H9 (cell line): Measurements from ENCODE around the gene AGO3. TPM values are rescaled to one million over a fixed set of nuclear protein-coding genes. Genes with fewer than 3 reads are reported as not detected.

Source experiments
- DNase-seq: peaks from one replicate; pipeline ENCODE4 v3.0.0-alpha.2; 2017
- H2AFZ ChIP-seq: one replicate; pipeline ENCODE4 v1.6.1; 2013; ENCODE audit warnings: mild to moderate bottlenecking, low read length, control low read depth, moderate library complexity
- H2AK5ac ChIP-seq: 2 replicates; pipeline ENCODE4 v1.6.1; 2013; ENCODE audit warnings: low read length, control low read depth, mixed read lengths; ENCODE audit not compliant: insufficient read length
- H2BK120ac ChIP-seq: one replicate; pipeline ENCODE4 v1.6.1; 2013; ENCODE audit warnings: low read depth, mild to moderate bottlenecking, low read length, control low read depth, inconsistent platforms; ENCODE audit not compliant: poor library complexity, severe bottlenecking
- H2BK12ac ChIP-seq: 2 replicates; pipeline ENCODE4 v1.6.1; 2013; ENCODE audit warnings: low read length, control low read depth, mixed read lengths, low read depth; ENCODE audit not compliant: insufficient read length
- H2BK15ac ChIP-seq: 2 replicates; pipeline ENCODE4 v1.6.1; 2013; ENCODE audit warnings: low read depth, low read length, control low read depth
- H2BK20ac ChIP-seq: one replicate; pipeline ENCODE4 v1.6.1; 2013; ENCODE audit warnings: low read depth, mild to moderate bottlenecking, low read length, control low read depth, inconsistent platforms; ENCODE audit not compliant: poor library complexity, severe bottlenecking
- H2BK5ac ChIP-seq: 2 replicates; pipeline ENCODE4 v1.6.1; 2013; ENCODE audit warnings: low read length, control low read depth, mixed read lengths; ENCODE audit not compliant: insufficient read length
- H3K14ac ChIP-seq: 2 replicates; pipeline ENCODE4 v1.6.1; 2013; ENCODE audit warnings: low read length, control low read depth; ENCODE audit not compliant: insufficient read depth
- H3K18ac ChIP-seq: 2 replicates; pipeline ENCODE4 v1.6.1; 2013; ENCODE audit warnings: low read depth, mild to moderate bottlenecking, mixed read lengths, low read length, control low read depth; ENCODE audit not compliant: insufficient read length
- H3K23ac ChIP-seq: 2 replicates; pipeline ENCODE4 v1.6.1; 2013; ENCODE audit warnings: low read length, control low read depth, mixed read lengths, low read depth; ENCODE audit not compliant: insufficient read length
- H3K23me2 ChIP-seq: 2 replicates; pipeline ENCODE4 v1.6.1; 2013; ENCODE audit warnings: low read depth, mild to moderate bottlenecking, mixed read lengths, low read length, control low read depth; ENCODE audit not compliant: insufficient read length, poor library complexity, severe bottlenecking
- H3K27ac ChIP-seq: 2 replicates; pipeline ENCODE4 v1.5.1; 2013; ENCODE audit warnings: low read length, control low read depth, mixed read lengths, low read depth; ENCODE audit not compliant: insufficient read length
- H3K27me3 ChIP-seq: 2 replicates; pipeline ENCODE4 v1.6.1; 2013; ENCODE audit warnings: low read length, control low read depth, inconsistent platforms; ENCODE audit not compliant: insufficient read depth
- H3K4ac ChIP-seq: 2 replicates; pipeline ENCODE4 v1.6.1; 2013; ENCODE audit warnings: low read depth, mild to moderate bottlenecking, control low read depth, inconsistent platforms, low read length, moderate library complexity
- H3K4me1 ChIP-seq: 2 replicates; pipeline ENCODE4 v1.6.1; 2013; ENCODE audit warnings: low read length, control low read depth, inconsistent platforms; ENCODE audit not compliant: insufficient read depth
- H3K4me2 ChIP-seq: 2 replicates; pipeline ENCODE4 v1.6.1; 2013; ENCODE audit warnings: low read length, control low read depth, mixed read lengths; ENCODE audit not compliant: insufficient read length, insufficient read depth
- H3K56ac ChIP-seq: 2 replicates; pipeline ENCODE4 v1.6.1; 2013; ENCODE audit warnings: low read depth, mild to moderate bottlenecking, mixed read lengths, low read length, control low read depth; ENCODE audit not compliant: insufficient read length
- H3K79me1 ChIP-seq: 2 replicates; pipeline ENCODE4 v1.6.1; 2013; ENCODE audit warnings: low read depth, mild to moderate bottlenecking, moderate library complexity, low read length, control low read depth, inconsistent platforms; ENCODE audit not compliant: insufficient read depth, poor library complexity, severe bottlenecking
- H3K79me2 ChIP-seq: 2 replicates; pipeline ENCODE4 v1.6.1; 2013; ENCODE audit warnings: low read length, control low read depth, inconsistent platforms; ENCODE audit not compliant: insufficient read depth
- H3K9ac ChIP-seq: 2 replicates; pipeline ENCODE4 v1.6.1; 2013; ENCODE audit warnings: low read length, control low read depth, mixed read lengths; ENCODE audit not compliant: insufficient read length; ENCODE audit errors: extremely low read depth
- H3K9me3 ChIP-seq: one replicate; pipeline ENCODE4 v1.6.1; 2013; ENCODE audit warnings: low read depth, low read length, inconsistent platforms; ENCODE audit not compliant: control insufficient read depth
- H3T11ph ChIP-seq: one replicate; pipeline ENCODE4 v1.6.1; 2013; ENCODE audit warnings: mild to moderate bottlenecking, low read length, control low read depth, inconsistent platforms
- H4K20me1 ChIP-seq: one replicate; pipeline ENCODE4 v1.6.1; 2013; ENCODE audit not compliant: control insufficient read depth, insufficient read length, insufficient read depth
- H4K5ac ChIP-seq: 2 replicates; pipeline ENCODE4 v1.6.1; 2013; ENCODE audit warnings: low read depth, mild to moderate bottlenecking, mixed read lengths, low read length, control low read depth; ENCODE audit not compliant: insufficient read length
- H4K8ac ChIP-seq: replicated peaks from 2 replicates; pipeline ENCODE4 v1.6.1; 2013; ENCODE audit warnings: low read length, control low read depth, mixed read lengths, low read depth; ENCODE audit not compliant: insufficient read length
- H4K91ac ChIP-seq: 2 replicates; pipeline ENCODE4 v1.6.1; 2013; ENCODE audit warnings: low read depth, mild to moderate bottlenecking, moderate library complexity, mixed read lengths, low read length, control low read depth; ENCODE audit not compliant: insufficient read length
- H3K27ac Mint-ChIP-seq, 3 experiments: 2 replicates in 2 of 3; 3 replicates in 1 of 3; pipeline ENCODE4 v1.8.0; 2020 to 2021; ENCODE audit warnings: mixed read lengths in 3 of 3, mild to moderate bottlenecking in 1 of 3, moderate library complexity in 1 of 3
- H3K27me3 Mint-ChIP-seq: 2 replicates; pipeline ENCODE4 v1.8.0; 2021; ENCODE audit warnings: low read depth, mild to moderate bottlenecking, moderate library complexity, mixed read lengths
- H3K36me3 Mint-ChIP-seq, 3 experiments: 2 replicates in 2 of 3; 3 replicates in 1 of 3; pipeline ENCODE4 v1.8.0; 2020 to 2021; ENCODE audit warnings: low read depth in 3 of 3, mixed read lengths in 3 of 3; ENCODE audit not compliant: insufficient read depth in 1 of 3
- H3K4me1 Mint-ChIP-seq, 2 experiments: 2 replicates each; pipeline ENCODE4 v1.8.0; 2020; ENCODE audit warnings: mixed read lengths in 2 of 2
- H3K4me3 Mint-ChIP-seq, 2 experiments: 2 replicates in 1 of 2; 3 replicates in 1 of 2; pipeline ENCODE4 v1.8.0; 2020 to 2021; ENCODE audit warnings: mild to moderate bottlenecking in 2 of 2, mixed read lengths in 2 of 2, moderate library complexity in 1 of 2
- H3K9me3 Mint-ChIP-seq, 2 experiments: 2 replicates in 1 of 2; 3 replicates in 1 of 2; pipeline ENCODE4 v1.8.0; 2020; ENCODE audit warnings: mild to moderate bottlenecking in 2 of 2, mixed read lengths in 2 of 2, moderate library complexity in 1 of 2
- WGBS: extraction: QIAGEN DNeasy Blood & Tissue Kit; methylation state at CpG from one replicate; pipeline ENCODE4 v1.1.7; 2013; ENCODE audit warnings: missing lambda C conversion rate, low lambda C conversion rate, mixed read lengths; ENCODE audit not compliant: insufficient read length; ENCODE audit errors: extremely low coverage; 5-methylcytosine and 5-hydroxymethylcytosine counted together
- total RNA-seq: library from RNA; stranded (reverse); gene quantifications from 2 replicates; pipeline ENCODE4 v1.2.1, GENCODE V29; 2021
- TF ChIP-seq, protein P1 (sequence below): fragments of 200-600 bp; sonication (generic); conservative IDR thresholded peaks from 3 replicates; pipeline ENCODE4 v1.8.0; 2021; ENCODE audit warnings: antibody characterized with exemption, mild to moderate bottlenecking

The AGO3 gene
- total RNA-seq, 1 experiment from 2014 or later, result 27.0 TPM

DNA sequence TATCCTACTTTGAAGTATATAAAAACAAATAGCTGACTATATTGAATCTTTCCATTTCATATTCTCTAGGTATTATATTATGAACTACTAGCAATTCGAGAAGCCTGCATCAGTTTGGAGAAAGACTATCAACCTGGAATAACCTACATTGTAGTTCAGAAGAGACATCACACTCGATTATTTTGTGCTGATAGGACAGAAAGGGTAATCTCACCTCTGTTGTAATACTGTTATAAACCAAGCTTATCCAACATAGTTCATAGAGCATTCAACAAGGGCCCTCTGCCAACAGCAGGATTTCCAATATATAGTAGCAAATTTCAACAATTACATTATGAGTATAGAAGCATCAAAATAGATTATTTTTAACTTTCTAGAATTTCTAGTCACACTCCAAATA, 109.3 kb downstream of the AGO3 start:
- H3K4me2 ChIP-seq, result no peak overlapping the region
- H4K91ac ChIP-seq, result no peak overlapping the region
- DNase-seq, result no peak
- H2BK15ac ChIP-seq, result no peak overlapping the region
- no peak overlapping the region for H4K8ac ChIP-seq
- no peak overlapping the region for H3K14ac ChIP-seq
- H3K79me2 ChIP-seq, result no peaks in the 10 kb centered on the region
- no peaks in the 10 kb centered on the region for H3K4me1 Mint-ChIP-seq
- H3K9me3 Mint-ChIP-seq, result no peaks in the 10 kb centered on the region
- no CpG with 5 or more reads among the region's 2 CpGs for WGBS
- H3K23me2 ChIP-seq, result no peaks in the 10 kb centered on the region
- TF ChIP-seq, protein P1, sequence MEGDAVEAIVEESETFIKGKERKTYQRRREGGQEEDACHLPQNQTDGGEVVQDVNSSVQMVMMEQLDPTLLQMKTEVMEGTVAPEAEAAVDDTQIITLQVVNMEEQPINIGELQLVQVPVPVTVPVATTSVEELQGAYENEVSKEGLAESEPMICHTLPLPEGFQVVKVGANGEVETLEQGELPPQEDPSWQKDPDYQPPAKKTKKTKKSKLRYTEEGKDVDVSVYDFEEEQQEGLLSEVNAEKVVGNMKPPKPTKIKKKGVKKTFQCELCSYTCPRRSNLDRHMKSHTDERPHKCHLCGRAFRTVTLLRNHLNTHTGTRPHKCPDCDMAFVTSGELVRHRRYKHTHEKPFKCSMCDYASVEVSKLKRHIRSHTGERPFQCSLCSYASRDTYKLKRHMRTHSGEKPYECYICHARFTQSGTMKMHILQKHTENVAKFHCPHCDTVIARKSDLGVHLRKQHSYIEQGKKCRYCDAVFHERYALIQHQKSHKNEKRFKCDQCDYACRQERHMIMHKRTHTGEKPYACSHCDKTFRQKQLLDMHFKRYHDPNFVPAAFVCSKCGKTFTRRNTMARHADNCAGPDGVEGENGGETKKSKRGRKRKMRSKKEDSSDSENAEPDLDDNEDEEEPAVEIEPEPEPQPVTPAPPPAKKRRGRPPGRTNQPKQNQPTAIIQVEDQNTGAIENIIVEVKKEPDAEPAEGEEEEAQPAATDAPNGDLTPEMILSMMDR, result no peak
- H3T11ph ChIP-seq, result no peak overlapping the region
- no peak overlapping the region for H3K27ac Mint-ChIP-seq
- no peak overlapping the region for H3K4me3 Mint-ChIP-seq
- no peaks in the 10 kb centered on the region for H4K20me1 ChIP-seq
- H3K9ac ChIP-seq, result no peak overlapping the region
- H3K56ac ChIP-seq, result no peak overlapping the region
- no peak overlapping the region for H2AFZ ChIP-seq
- H3K23ac ChIP-seq, result no peak overlapping the region
- H2BK12ac ChIP-seq, result no peak overlapping the region
- no peak overlapping the region for H3K4ac ChIP-seq
- H3K27me3 ChIP-seq, result no peaks in the 10 kb centered on the region
- no peaks in the 10 kb centered on the region for H3K27me3 Mint-ChIP-seq
- no peak overlapping the region for H2BK120ac ChIP-seq
- H3K4me1 ChIP-seq, result no peaks in the 10 kb centered on the region
- H3K79me1 ChIP-seq, result no peaks in the 10 kb centered on the region
- no peaks in the 10 kb centered on the region for H3K9me3 ChIP-seq
- H2BK20ac ChIP-seq, result no peak overlapping the region
- H2BK5ac ChIP-seq, result no peak overlapping the region
- H3K36me3 Mint-ChIP-seq, result peaks cover 9 to 29% (median 22%) of the 10 kb centered on the region in 3 experiments; a peak in 6 of 7 replicates
- H2AK5ac ChIP-seq, result no peak overlapping the region
- no peak overlapping the region for H4K5ac ChIP-seq
- H3K27ac ChIP-seq, result no peak overlapping the region
- H3K18ac ChIP-seq, result no peak overlapping the region
